ENCODE results near the gene ZNF277. TPM values are rescaled to one million over a fixed set of nuclear protein-coding genes. Genes with fewer than 3 reads are reported as not detected.

The ZNF277 gene
- total RNA-seq, 1 experiment from 2014 or later: 13.1 TPM

GRCh38 chr7:112173568-112173905 is 33.0 kb upstream of the ZNF277 start:
- Histone ChIP-seq H4K20me1 (ENCODE audit: control insufficient read depth, insufficient read depth, insufficient read length) (no peaks in the 10 kb centered on the region), H3K4me2 (ENCODE audit: insufficient read depth, insufficient read length, low read length) (no peak overlapping the region), H3K4ac (ENCODE audit: low read depth, low read length) (no peak overlapping the region), H2AFZ (ENCODE audit: low read length) (no peak overlapping the region), H2BK12ac (ENCODE audit: insufficient read length, low read depth, low read length) (no peak overlapping the region), H3K27ac (ENCODE audit: insufficient read length, low read depth, low read length) (no peak overlapping the region), H3T11ph (ENCODE audit: low read length) (no peak overlapping the region), H4K8ac (replicated peaks; ENCODE audit: insufficient read length, low read depth, low read length) (no peak overlapping the region), H3K4me1 (ENCODE audit: insufficient read depth, low read length) (no peaks in the 10 kb centered on the region; the same call in 1 of the 2 replicates), H3K23ac (ENCODE audit: insufficient read length, low read depth, low read length) (no peak overlapping the region), H3K18ac (ENCODE audit: insufficient read length, low read depth, low read length) (no peak overlapping the region), H2BK20ac (ENCODE audit: low read depth, low read length, poor library complexity, severe bottlenecking) (no peak overlapping the region), H2BK120ac (ENCODE audit: low read depth, low read length, poor library complexity, severe bottlenecking) (no peak overlapping the region), H3K14ac (ENCODE audit: insufficient read depth, low read length) (no peak overlapping the region), H3K23me2 (ENCODE audit: insufficient read length, low read depth, low read length, poor library complexity, severe bottlenecking) (no peaks in the 10 kb centered on the region), H3K79me1 (ENCODE audit: insufficient read depth, low read depth, low read length, poor library complexity, severe bottlenecking) (no peaks in the 10 kb centered on the region), H2BK5ac (ENCODE audit: insufficient read length, low read length) (no peak overlapping the region), H2AK5ac (ENCODE audit: insufficient read length, low read length) (no peak overlapping the region), H3K56ac (ENCODE audit: insufficient read length, low read depth, low read length) (no peak overlapping the region), H3K9ac (ENCODE audit: extremely low read depth, insufficient read length, low read length) (no peak overlapping the region), H4K91ac (ENCODE audit: insufficient read length, low read depth, low read length) (no peak overlapping the region), H3K9me3 (ENCODE audit: control insufficient read depth, low read depth, low read length) (no peaks in the 10 kb centered on the region), H2BK15ac (ENCODE audit: low read depth, low read length) (no peak overlapping the region), H3K27me3 (ENCODE audit: insufficient read depth, low read length) (no peaks in the 10 kb centered on the region), H3K79me2 (ENCODE audit: insufficient read depth, low read length) (peaks cover 9% of the 10 kb centered on the region; the same call in 1 of the 2 replicates), H4K5ac (ENCODE audit: insufficient read length, low read depth, low read length) (no peak overlapping the region)
- no peak for DNase-seq
- Mint-ChIP-seq H3K27ac (no peak overlapping the region), H3K4me3 (no peak overlapping the region), H3K9me3 (no peaks in the 10 kb centered on the region), H3K4me1 (peaks cover 7 to 17% of the 10 kb centered on the region in 2 experiments; a peak in 3 of 4 replicates), H3K36me3 (ENCODE audit: insufficient read depth in 1 of 3, low read depth in 3 of 3) (peaks cover 0 to 3% (median 0%) of the 10 kb centered on the region in 3 experiments; a peak in 1 of 7 replicates), H3K27me3 (ENCODE audit: low read depth) (no peaks in the 10 kb centered on the region)
- WGBS (ENCODE audit: extremely low coverage, insufficient read length, low lambda C conversion rate): no CpG with 5 or more reads among the region's 4 CpGs
- TF ChIP-seq, protein P1, sequence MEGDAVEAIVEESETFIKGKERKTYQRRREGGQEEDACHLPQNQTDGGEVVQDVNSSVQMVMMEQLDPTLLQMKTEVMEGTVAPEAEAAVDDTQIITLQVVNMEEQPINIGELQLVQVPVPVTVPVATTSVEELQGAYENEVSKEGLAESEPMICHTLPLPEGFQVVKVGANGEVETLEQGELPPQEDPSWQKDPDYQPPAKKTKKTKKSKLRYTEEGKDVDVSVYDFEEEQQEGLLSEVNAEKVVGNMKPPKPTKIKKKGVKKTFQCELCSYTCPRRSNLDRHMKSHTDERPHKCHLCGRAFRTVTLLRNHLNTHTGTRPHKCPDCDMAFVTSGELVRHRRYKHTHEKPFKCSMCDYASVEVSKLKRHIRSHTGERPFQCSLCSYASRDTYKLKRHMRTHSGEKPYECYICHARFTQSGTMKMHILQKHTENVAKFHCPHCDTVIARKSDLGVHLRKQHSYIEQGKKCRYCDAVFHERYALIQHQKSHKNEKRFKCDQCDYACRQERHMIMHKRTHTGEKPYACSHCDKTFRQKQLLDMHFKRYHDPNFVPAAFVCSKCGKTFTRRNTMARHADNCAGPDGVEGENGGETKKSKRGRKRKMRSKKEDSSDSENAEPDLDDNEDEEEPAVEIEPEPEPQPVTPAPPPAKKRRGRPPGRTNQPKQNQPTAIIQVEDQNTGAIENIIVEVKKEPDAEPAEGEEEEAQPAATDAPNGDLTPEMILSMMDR (conservative IDR thresholded peaks at IDR 0.05): no peak

Data from H9 (cell line).